ENCODE results near the gene PIERCE2.

PIERCE2 gene

GRCh38 chr15:55408012-55408928 lies at the start of gene PIERCE2, which contains the start of gene CCPG1:
PIERCE2 (plus strand) TSS chr15:55408495; CDS start chr15:55408769, 274 bp downstream.
CCPG1 (minus strand) TSS chr15:55408359; CDS start chr15:55389424, 18,935 bp downstream.
- no peaks in the 10 kb centered on the region for H3K9me2 ChIP-seq (replicated peaks; ENCODE audit: insufficient read depth, low read length)
- peaks cover 37% of the 10 kb centered on the region for H3F3A ChIP-seq (ENCODE audit: insufficient read depth, low read length)
- H3K79me2 ChIP-seq (ENCODE audit: low read length): peaks cover 37% of the 10 kb centered on the region
- H2AFZ ChIP-seq (ENCODE audit: low read length): peak within 1 kb of the TSS; percentile 96
- peak within 1 kb of the TSS; percentile 90 for H3K4me3 ChIP-seq (ENCODE audit: low read length)
- no peaks in the 10 kb centered on the region for H3K9me3 ChIP-seq (replicated peaks; ENCODE audit: insufficient read depth, low read length)
- peak within 1 kb of the TSS; percentile 88 for H3K27ac ChIP-seq (ENCODE audit: low read length)
- peaks cover 24% of the 10 kb centered on the region for H3K4me1 ChIP-seq (ENCODE audit: low read length)
- H3K9ac ChIP-seq (ENCODE audit: low read length): peak within 1 kb of the TSS; percentile 83
- TF ChIP-seq EZH2phosphoT487 (IDR thresholded peaks at IDR 0.05; ENCODE audit: low read length): no peak
- peak; percentile 61 for TF ChIP-seq CTCF (IDR thresholded peaks at IDR 0.05; ENCODE audit: low read length)
- H3K27me3 ChIP-seq (replicated peaks; ENCODE audit: insufficient read depth, low read length): no peaks in the 10 kb centered on the region
- H3K4me2 ChIP-seq (ENCODE audit: low read depth, low read length): peak within 1 kb of the TSS; percentile 94
- H4K20me1 ChIP-seq (ENCODE audit: insufficient read depth, low read length): no peaks in the 10 kb centered on the region
- peak; percentile 97 for DNase-seq
- no peaks in the 10 kb centered on the region for H3K36me3 ChIP-seq (replicated peaks; ENCODE audit: insufficient read depth, low read length)

- no peaks in the 10 kb centered on the region for H4K20me1 ChIP-seq (ENCODE audit: insufficient read depth, low read length)
- no peak for DNase-seq
- H3F3A ChIP-seq (ENCODE audit: insufficient read depth, low read length): no peaks in the 10 kb centered on the region
- TF ChIP-seq EZH2phosphoT487 (IDR thresholded peaks at IDR 0.05; ENCODE audit: low read length) (no peak), EZH2 (optimal IDR thresholded peaks at IDR 0.05; ENCODE audit: low read depth, low read length) (no peak), CTCF (IDR thresholded peaks at IDR 0.05; ENCODE audit: low read length) (no peak)
- no peaks in the 10 kb centered on the region for H3K9me2 ChIP-seq (replicated peaks; ENCODE audit: insufficient read depth, low read length)
- H3K9me3 ChIP-seq (replicated peaks; ENCODE audit: insufficient read depth, low read length): no peaks in the 10 kb centered on the region
- H3K79me2 ChIP-seq (ENCODE audit: low read length): no peaks in the 10 kb centered on the region
- H3K4me2 ChIP-seq (ENCODE audit: low read depth, low read length): no peak overlapping the region
- no peak overlapping the region for H2AFZ ChIP-seq (ENCODE audit: low read length)
- H3K9ac ChIP-seq (ENCODE audit: low read length): no peak overlapping the region
- H3K27me3 ChIP-seq (replicated peaks; ENCODE audit: insufficient read depth, low read length): no peaks in the 10 kb centered on the region
- H3K4me1 ChIP-seq (ENCODE audit: low read length): no peaks in the 10 kb centered on the region
- H3K27ac ChIP-seq (ENCODE audit: low read length): no peak overlapping the region
- no peak overlapping the region for H3K4me3 ChIP-seq (ENCODE audit: low read length)
- no peaks in the 10 kb centered on the region for H3K36me3 ChIP-seq (replicated peaks; ENCODE audit: insufficient read depth, low read length)
These were observed 48.0 kb upstream of the PIERCE2 start for GRCh38 chr15:55360256-55360655.

- no peaks in the 10 kb centered on the region for H3K27me3 ChIP-seq (replicated peaks; ENCODE audit: insufficient read depth, low read length)
- H3K4me1 ChIP-seq (ENCODE audit: low read length): no peaks in the 10 kb centered on the region
- no peak overlapping the region for H3K4me2 ChIP-seq (ENCODE audit: low read depth, low read length)
- no peak overlapping the region for H2AFZ ChIP-seq (ENCODE audit: low read length)
- H4K20me1 ChIP-seq (ENCODE audit: insufficient read depth, low read length): no peaks in the 10 kb centered on the region
- no peaks in the 10 kb centered on the region for H3K9me3 ChIP-seq (replicated peaks; ENCODE audit: insufficient read depth, low read length)
- no peak overlapping the region for H3K27ac ChIP-seq (ENCODE audit: low read length)
- H3K36me3 ChIP-seq (replicated peaks; ENCODE audit: insufficient read depth, low read length): no peaks in the 10 kb centered on the region
- TF ChIP-seq EZH2phosphoT487 (IDR thresholded peaks at IDR 0.05; ENCODE audit: low read length) (no peak), CTCF (IDR thresholded peaks at IDR 0.05; ENCODE audit: low read length) (no peak)
- H3K9ac ChIP-seq (ENCODE audit: low read length): no peak overlapping the region
- no peaks in the 10 kb centered on the region for H3F3A ChIP-seq (ENCODE audit: insufficient read depth, low read length)
- no peaks in the 10 kb centered on the region for H3K9me2 ChIP-seq (replicated peaks; ENCODE audit: insufficient read depth, low read length)
- H3K79me2 ChIP-seq (ENCODE audit: low read length): no peaks in the 10 kb centered on the region
- H3K4me3 ChIP-seq (ENCODE audit: low read length): no peak overlapping the region
- DNase-seq: no peak
These were observed 47.2 kb upstream of the PIERCE2 start for GRCh38 chr15:55361048-55361447.
